Measurements from ENCODE around the gene G6PD.
"Not testable (repeated sequence)": the region's sequence is repeated elsewhere in the genome, so short reads cannot be mapped to it uniquely, and the experiment has no call there.

The G6PD gene

DNA sequence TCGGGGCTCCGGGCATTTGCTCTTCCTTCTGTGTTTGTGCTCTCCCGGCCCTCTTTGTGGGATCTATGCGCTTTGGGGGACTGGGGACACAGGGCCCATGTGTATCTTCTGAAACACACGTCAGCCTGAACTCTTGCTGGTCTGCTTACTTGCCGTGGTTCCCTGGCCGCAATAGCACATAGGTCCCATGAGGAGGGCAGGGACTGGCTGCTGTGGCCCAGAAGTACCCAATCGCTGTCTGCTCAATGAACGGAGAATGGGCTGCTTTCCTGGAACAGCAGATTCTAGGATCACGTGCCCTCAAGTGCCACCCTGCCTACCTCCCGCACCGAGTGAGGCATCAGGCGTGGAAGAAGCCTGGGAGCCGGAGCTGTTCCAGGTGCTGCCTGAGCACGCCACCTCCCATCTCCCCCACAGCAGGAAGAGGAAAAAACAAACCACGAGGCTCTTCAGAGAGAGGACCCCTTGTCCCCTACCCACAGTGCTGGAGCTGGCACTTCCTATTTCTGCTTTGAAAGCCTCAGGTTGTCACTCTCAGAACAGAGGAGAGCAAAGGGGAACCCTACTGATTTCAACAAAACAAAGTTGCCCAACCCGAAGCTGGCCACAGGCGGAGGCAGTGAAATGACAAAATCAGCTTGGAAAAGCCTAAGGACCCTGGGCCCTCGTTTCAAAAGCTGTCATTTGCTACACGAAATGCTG lies 3.8 kb downstream of the G6PD start:
- DNase-seq = peak in 1 of 2 donors; percentile 29

DNA sequence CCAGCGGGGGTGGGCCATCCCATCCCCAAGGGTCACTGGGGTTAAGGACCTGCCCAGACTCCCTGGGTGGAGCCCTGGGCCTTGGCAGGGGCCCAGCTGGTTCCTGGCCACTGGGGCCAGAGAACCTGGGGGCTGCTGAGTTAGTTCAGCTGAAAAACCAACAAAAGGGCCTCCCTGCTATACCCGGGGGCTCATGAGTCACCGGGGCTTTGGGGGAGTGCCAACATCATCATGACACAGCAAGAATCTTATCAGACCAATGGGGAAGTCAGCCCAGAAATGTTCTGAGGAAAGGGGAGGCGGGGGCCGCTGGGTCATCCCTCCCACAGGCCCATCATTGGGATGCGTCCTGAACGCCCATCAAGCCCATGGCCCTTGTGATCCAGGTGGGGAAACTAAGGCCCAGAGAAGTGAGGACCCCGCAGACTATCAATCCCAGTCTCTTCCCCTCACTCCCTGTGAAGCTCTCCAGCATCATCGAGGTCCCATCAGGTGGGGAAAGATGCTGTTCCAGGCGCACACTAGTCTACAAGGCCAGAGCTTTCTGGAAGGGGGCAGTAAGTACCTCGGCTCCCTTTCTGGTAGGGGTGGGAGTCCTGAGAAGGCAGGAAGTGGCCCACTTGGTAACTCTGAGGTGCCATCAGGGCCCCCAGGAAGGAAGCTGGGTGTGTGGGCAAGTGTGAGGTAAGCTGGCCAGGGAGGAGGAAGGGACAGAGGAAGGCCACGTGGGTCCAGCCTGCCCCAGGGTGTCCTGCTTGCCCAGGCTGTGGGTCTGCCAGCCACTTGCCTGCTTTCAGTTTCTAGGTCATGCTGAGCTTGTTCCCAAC lies 4.5 kb downstream of the G6PD start:
- peak; percentile 51 to 64 for DNase-seq

DNA sequence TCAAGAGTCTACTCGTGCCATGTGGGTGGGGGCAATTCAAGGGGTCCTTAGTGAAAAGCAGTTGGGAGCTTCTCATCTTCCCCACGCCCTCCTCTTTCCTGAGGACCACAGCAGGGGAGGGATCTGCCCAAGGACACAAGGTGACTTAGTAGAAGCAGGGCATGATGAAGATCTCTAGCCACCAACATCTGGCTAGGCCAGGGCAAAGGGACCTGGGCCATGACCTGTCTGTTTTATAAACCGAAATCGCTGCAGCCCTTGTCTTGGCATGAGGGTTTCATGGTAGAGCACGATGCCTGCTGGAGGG lies 5.1 kb downstream of the G6PD start:
- no peak for DNase-seq

DNA sequence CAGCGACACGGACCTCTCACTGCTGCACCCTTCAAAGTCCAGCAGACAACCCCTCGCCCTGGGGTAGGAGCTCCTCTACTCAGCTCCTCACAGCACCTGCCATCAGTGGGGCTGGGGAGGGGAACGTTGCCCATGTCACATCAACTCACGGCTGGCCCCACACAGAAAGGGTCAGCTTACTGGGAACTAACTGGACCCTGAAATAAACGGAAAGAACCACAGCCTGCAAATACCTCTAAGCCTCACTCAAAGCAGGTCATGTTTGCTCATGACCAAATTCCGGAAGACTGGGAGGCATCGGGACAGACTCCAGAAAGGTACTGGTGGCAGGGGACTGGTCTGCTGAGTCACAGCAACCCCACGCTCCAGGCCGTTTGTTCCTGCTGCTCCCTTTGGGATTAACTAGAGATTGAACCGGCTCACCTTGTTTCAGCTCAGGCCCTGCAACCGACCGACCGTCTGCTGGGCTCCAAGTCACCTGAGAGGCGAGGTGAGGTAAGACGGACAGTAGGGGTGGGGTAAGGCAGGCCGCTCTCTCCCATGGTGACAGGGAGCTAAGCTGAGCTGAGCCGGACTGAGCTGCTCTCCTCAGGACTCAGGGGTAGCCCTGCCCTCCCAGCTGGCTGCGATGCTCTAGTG lies 5.6 kb downstream of the G6PD start:
- no peak for DNase-seq

DNA sequence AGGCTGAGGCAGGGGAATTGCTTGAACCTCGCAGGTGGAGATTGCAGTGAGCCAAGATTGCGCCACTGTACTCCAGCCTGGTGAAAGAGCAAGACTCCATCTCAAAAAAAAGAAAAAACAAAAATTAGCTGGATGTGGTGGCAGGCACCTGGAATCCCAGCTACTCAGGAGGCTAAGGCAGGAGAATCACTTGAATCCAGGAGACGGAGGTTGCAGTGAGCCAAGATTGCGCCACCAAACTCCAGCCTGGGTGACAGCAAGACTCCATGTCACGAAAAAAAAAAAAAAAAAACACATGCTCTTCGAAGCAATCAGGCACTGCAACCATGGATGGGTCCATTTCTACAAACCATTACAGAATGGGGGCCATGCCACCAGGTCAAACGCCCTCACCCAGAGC lies 6.3 kb downstream of the G6PD start:
- not testable (repeated sequence) for DNase-seq

DNA sequence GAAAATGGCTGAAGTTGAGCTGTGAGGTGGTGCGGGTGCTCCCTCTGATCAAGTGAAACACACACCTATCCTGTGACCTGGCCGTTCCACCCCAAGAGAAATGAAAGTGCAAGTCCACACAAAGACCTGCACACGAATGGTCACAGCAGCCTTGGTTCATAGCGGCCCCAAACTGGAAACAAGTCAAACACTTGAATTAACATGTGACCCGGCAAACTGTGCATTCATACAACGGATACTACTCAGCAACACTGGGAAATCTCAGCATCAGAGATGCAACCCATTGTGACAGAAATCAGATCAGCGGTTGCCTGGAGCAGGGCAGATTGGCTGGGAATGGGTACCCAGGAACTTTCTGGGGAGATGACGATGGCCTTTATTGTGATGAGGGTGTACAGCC lies 7.6 kb downstream of the G6PD start:
- DNase-seq = no peak

DNA sequence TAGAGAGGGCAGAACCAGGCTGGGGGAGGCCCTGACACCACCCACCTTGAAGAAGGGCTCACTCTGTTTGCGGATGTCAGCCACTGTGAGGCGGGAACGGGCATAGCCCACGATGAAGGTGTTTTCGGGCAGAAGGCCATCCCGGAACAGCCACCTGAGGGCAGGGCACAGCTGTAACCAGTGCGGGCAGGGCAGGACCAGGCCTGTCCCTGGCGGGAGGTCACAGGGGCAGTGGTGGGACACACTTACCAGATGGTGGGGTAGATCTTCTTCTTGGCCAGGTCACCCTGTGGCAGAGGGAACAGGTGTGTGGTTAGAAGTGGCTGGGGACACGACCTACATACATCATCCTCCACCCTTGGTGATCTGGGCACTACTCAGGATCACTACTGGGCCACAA lies 10.8 kb downstream of the G6PD start:
- DNase-seq = no peak

DNA sequence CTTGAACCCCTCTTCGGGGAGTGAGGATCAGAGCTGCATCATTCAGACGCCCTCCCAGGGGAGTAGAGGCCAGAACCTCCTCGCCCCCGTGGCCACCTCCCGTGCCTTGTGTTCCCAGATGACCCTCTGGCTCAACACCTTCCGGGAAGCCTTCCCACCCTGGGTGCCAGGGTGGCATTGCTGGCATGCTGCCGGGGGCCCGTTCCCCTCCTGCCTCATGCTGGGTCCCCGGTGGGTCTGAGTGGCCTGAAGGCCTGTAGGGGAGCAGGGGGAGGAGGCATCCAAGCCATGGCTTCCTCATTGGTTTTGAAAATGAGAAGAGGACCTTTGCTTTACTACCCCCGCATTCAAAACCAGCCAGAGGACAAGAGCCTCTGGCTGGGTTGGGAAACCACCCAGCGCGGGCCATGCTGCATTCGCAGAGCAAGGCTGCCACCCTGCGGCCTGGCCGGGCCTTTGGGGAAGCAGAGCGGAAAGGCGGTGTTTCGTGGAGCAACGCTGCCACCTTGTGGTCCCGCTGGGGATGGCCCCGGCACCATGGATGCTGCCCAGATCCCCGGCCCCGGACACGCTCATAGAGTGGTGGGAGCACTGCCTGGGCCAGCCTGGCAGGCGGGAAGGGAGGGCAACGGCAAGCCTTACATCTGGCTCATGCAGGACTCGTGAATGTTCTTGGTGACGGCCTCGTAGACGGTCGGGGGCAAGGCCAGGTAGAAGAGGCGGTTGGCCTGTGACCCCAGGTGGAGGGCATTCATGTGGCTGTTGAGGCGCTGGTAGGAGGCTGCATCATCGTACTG lies 11.9 kb downstream of the G6PD start:
- DNase-seq = peak; percentile 85 to 88

DNA sequence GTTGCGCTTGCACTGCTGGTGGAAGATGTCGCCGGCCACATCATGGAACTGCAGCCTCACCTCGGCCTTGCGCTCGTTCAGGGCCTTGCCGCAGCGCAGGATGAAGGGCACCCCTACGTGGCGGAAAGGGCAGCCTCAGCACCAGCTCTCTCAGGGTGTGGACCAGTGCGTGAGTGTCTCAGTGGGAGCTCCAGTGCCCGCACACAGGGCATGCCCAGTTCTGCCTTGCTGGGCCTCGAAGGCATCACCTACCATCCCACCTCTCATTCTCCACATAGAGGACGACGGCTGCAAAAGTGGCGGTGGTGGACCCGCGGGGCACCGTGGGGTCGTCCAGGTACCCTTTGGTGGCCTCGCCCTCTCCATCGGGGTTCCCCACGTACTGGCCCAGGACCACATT lies 14.0 kb downstream of the G6PD start:
- no peak for DNase-seq

DNA sequence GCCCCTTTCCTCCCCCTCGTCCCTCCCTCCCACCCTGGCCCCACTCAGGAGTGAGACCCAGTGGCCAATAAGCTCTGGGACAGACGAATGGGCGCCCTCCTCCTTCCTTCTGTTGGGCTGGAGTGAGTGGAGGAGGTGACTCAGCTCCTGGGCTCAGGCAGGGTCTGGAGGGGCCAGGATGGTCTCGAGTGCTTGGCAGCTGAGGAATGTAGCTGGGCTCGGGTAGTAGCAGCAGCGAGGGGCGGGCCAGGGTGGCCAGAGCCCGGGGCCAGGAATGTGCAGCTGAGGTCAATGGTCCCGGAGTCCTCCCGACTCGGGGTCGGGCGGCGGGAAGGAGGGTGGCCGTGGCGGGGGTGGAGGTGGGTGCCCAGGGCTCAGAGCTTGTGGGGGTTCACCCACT lies 15.0 kb downstream of the G6PD start:
- no peak for DNase-seq

DNA sequence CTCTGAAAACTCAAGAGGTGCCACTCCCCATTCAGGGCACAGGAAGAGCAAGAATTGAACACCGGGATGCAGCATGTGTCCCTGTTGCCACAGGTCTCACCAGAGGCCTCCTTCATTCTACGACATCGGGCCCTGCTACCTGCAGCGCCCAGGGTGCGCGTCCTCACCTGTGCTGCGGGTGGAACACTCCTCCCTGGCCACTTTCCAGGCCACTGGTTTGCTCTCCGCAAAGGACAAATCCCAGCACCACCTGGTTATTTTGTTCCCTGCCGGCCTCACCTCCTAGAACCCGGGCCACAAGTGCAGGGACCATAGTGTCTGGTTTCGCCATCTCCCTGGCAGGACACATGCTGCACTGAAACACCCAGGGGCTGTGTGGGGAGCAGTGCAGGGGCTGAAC lies 16.4 kb downstream of the G6PD start:
- no peak for DNase-seq

DNA sequence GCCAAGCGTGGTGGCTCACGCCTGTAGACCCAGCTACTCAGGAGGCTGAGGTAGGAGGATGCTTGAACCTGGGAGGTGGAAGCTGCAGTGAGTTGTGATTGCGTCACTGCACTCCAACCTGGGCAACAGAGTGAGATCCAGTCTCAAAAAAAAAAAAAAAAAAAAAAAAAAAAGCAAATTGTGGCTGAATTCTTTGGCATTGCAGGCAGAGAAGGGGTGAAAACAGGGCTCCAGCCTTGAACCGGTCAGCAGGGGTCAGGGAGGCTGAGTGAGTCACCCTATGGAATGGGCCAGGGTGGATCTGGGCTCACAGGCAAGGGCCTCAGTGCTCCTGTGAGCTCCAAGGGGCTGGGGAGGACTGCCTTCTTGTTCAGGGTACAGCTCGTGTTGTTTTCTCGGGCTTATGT lies 17.4 kb downstream of the G6PD start:
- DNase-seq = no peak

DNA sequence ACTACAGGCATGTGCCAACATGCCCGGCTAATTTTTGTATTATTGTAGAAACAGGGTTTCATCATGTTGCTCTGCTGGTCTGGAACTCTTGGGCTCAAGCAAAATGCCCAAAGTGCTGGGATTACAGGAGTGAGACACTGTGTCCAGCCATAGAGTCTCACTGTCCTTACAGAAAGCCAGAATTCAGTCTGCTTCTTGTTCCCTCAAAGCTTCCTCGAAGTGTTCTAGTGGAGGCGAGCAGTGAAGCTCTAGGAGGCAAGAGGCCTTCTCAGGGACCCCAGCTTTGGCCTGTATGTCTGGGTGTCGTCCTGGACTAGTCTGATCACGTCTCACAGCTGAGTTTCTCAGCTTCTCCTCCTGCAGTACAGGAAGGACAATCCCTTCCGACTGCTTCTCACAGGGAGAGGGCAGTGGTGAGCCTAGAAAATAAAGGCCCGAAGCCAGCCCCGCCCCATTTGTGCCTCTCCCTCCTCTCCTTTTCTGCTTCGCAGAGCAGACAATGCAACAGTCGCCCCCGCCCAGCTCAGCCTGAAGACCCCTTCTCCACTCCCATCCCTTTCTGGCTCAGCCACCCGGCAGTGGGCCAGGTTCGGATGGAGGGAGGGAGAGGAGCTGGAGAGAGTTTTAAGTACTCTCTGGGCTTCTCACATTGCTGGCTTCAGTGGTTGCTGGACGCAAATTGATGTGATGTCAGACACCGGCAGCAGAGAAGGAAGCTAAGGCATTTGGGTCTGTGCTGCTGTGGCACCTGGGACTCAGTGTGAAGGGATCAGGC lies 19.6 kb downstream of the G6PD start:
- peak; percentile 65 to 72 for DNase-seq

DNA sequence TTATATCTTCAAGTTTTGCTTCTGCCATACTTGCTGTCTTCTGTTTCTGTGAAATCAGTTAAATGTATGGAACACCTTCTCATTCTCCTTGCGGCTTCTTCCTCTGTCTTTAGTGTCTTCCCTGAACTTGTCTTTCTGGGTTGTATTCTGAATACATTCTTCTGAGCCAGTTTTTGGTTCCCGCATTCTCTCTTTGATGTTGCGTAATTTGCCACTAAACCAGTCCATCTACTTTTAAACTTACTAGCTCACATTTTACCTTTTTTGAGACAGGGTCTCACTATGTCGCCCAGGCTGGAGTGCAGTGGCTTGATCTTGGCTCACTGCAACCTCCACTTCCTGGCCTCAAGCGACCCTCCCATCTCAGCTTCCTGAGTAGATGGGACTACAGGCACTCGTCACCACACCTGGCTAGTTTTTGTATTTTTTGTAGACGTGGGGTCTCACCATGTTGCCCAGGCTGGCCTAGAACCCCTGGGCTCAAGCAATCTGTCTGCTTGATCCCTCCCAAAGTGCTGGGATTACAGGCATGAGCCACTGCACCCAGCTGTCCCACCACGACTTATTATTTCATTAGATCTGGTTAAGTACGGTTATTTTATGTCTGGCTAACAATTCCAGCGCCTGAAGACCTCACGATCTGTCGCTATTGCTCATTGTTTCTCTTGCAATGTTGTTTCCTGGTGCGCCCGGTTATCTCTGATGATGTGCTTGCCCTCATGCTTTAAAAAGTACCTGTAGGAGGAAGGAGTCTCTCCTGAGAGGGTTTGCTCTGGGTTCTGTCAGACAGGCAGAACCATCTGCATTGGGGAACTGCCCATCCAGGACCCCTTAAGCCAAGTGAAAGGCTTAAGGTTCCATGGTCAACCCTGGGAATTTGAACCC lies 20.8 kb downstream of the G6PD start:
- no peak for DNase-seq

DNA sequence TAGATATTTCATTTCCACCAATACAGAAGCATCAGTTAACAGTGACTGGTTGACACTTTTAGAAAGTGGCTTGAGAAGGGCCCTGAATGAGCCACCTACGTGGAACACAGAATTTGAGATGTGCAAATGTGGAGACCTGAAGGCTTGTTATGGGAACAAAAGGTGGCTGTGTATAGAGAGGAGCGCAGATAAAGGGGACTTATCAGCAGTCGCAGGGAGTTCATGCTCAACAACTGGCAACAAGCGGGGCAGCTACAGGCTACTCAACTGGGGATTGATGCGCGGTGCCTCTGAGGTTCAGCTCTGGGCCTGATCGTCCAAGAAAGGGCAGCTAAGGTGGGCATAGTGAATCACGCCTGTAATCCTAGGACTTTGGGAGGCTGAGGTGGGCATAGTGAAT lies 27.3 kb downstream of the G6PD start:
- no peak for DNase-seq

DNA sequence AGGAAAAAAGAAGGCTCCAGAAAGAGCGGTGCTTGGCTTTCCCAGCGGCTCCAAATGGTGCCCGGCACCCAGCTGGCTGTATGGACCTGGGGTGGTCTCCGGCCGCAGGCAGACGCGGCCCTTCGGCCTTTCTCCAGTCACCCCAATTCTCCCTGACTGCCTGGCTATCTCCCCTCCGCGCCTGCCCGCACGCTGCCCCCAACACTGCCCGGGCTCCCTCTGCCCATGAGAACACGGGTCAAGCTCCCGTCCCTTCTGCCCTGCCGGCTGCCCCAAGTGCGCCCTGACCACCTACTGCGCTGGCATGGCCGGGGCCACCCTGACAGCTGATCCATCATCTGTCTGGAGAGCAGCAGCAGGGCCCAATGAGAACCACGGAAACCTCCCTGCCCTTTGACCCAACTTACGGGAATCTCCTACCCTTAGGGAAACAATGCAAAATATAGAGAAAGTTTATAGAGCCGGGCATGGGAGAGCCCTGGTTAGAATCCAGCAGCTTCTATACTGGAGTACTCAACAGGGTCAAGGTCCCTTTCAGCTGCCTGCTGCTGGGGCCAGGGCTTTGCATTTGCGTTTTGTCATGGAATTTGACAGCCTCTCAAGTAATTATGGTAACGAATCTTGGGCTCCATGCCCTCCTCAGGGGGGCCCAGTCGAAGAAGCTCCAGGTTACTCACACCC lies 29.4 kb downstream of the G6PD start:
- no peak for DNase-seq

DNA sequence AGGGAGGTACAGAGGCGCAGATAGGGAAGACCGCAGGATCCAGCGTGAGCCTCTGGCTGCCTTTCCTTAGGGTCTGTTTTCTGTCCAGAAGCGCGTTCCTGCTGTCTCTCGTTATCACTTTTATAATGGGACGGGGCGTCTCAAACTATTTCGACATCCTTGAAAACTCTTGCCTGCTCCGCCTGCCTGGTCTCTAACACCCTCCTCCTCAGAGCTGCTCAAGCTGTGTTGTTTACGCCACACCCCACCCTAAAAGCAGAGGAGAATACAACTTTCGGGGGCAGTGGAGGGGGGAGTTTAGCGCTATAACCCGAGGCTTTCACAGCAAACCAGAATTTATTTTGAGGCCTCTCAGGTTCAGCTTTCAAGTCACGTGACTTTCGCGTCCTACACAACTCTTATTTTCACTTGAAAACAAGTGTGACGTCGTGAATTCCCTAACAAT lies 30.0 kb downstream of the G6PD start:
- DNase-seq = no peak

DNA sequence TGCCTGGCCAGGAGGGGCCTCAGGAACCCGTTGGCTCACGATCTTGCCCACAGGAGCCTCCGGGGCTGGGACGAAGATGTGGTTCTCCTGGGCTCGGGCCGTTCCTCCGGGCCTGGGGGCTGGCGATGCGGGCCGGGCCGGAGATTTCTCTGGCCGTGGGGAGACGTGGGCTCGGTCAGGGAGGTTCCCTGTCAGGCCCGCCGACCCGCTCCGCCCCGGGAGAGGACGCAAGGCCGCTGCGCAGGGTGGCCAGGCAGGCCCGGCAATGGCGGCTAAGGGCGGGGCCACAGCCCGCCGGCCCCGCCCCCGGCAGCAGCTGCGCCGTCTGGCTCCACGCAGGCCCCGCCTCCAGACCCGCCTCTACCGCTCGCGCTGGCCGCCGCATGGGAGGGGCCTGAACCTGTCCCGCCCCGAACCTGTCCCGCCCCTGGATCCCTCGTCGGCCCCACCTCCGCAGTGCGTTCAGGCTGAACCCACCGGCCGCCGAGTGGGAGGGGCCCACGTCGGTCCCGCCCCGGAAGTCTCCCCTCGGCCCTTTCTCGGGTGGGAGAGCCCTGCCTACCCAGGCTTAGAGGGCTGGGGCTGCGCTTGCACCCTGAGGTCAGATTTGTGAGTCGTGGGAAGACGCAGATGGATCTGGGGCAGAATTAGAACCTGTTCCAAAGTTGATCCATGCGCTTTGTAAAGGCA lies 30.5 kb downstream of the G6PD start, which contains the start of gene FAM3A:
FAM3A (minus strand) TSS at position 267 of the 690 bp plus-strand sequence. CDS start 460 bp downstream, outside the sequence.
- peak; percentile 91 to 94 for DNase-seq

DNA sequence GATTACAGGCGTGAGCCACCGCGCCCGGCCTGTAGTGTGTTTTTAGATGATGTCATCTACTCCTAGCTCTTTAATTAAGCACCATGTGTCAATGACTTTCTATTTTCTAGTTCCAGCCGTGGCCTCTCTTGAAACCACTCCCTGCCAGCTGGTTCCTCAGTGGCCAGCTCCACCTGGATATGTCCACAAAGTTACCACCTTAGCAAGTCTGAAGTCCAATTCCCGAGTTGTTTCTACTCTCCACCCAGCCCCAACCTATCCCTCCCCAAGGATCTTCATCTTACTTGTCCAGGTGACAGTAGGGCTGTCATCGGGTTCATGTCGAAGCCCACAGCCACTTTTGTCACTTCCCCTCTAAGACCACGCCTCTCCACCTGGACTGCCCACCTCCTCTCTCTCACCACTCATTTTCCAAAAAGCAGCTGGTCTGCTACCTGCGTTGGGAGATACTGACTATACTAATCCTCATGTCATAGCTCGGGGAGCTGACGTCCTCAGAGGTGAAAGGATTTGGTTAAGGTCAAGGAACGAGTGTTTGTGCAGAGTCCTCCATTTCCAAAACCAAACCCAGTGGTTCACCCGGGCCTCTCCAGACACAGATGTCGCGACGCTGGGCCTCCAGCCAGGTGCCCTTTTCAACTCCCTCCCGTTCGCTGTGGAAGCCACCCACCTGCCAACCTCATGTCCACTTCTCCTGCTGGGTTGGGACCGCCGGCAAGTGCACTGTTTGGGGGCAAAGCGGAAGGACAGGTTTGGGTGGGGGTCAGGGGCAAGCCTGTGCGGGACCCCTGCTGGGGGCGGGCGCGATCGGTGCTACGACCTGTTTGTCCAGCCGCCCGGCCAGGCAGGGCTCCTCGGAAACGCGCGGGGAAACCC lies 31.3 kb downstream of the G6PD start:
- peak in 1 of 2 donors; percentile 11 for DNase-seq
